Measurements from ENCODE around the gene PTPN14.

The PTPN14 gene

DNA sequence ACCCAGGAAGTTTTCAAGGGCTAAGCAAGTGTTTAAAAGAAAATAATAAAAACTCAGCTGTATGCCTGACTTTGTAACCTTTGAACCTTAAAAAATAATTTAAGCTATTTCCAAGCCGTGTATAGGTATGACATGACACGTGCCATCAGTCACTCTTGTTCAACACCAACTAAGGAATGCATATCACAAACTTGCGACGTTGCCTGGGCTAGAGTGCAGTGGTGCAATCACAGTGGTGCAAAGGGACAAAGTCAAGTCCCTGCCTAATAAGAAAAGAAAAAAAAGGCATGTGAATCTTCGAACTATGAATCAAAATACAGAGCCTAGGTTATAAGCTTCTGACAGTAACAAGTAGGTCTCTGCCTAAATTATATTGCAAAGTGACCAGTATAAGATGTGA lies 191.3 kb downstream of the PTPN14 start:
- DNase-seq = no peak

DNA sequence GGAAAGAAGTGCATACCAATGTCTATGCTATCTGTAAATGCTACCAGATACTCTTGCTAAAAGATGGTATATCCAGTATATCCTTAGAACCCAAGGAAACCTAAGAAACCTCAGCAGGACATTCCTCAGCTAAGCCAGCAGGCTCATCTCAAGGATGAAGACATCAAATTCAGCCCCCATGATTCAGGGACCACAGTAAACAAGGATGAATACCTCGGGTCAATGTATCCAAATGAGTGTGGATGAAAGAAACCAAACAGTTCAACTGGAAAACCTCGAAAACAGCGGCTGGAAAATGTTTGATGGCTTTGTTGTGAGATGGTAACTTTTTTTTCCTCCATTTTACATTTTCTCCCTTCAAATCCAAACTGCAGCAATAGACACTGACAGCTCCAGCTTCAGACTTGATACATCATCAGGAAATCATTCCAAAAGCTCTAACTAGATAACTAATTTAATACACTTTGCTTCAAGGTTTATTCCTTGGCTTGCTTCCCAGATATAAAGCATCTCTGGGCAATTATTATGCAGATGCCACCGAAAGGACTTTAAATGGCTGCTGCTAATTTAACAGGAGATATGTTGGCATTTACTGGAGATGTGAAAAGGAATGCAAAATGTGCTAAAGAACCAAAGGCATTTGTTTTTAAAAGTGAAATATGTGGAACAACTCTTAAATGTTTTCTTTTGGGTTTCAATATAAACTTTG lies 196.8 kb downstream of the PTPN14 start:
- DNase-seq = no peak

DNA sequence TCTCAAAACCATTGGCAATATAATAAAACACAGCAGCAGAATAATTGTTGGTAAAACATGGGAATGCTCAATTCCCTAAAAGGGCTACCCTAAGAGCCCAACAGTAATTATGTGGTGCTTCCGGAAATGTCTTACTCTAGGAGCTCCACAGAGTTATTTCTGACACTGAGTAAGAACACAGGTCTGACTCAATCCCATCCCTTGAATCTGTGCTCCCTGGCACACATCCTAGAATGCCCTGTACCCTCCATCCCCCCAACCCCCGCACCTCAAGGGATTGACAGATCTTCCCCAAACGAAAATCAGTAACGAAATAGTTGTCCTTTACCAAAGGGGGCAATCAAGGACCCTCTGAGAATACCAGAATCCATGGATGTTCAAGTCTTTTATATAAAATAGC lies 198.6 kb downstream of the PTPN14 start:
- DNase-seq = no peak

DNA sequence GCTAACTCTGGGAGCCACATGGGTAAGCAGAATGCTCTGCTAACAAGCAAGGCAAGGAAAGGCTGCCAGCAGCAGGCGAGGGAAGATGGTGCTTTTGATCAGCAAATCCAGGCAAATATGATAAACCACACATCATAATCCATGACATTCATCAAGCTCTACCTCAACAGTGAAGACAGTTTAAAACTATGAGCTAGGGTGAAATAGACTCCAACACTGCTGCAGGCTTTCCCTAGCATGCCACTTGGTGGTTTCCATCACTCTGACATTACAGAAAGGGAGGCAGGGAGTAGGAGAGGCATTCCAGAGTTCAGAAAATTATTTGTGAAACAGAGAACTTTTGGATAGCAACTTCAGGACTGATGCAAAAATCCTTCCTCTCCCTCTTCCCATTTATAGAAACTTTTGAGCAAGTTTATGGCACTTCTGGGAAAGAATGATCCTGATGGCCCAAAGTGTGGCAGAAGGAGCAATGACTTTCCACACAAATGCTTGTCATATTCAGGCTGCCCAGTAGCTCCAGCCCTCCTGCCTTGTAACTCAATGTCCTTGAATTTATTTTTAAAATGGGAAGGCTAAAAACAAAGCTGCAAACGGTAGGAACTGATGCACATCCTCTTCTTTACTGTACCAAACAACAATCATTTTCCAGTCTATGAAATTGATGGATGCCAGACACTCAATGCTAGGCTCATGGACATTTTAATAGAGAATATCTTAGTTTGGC lies 199.7 kb downstream of the PTPN14 start:
- no peak for DNase-seq

DNA sequence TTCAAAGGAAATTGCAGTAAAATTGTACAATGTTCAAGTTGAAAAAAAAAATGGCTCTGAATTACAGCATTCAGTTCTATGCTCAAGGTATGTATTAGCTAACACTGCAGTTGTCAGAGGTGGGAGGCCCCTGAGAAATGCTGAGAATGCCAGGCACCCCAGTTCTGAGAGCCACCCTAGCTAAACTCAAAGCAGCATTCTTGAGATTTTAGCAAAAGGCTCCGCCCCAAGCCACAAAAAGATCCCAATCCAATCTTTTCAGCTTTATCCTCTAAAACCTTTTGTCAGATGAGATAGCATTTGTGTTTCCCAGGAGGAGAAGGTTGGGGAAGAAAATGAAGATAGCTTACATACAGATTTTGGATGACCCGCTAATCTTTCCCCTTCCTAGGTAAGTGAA lies 201.6 kb downstream of the PTPN14 start:
- no peak for DNase-seq

DNA sequence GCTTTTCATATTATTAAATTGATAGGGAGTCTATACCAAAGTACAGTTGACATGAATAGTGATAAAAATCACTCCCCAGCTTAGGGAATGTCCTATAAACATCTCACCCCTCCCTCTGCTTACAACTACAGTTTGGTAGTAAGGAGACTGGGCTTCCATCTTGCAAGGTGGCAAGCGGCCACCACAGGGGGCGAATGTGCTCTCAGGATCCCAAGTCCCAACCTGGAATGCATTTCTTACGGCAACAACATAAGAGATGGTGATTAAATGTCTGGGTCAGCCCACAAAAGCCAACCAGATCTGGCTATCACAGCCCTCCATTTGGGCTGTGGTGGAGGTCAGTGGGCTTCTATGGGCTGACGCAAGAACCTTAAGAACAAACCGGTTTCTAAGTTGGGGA lies 202.4 kb downstream of the PTPN14 start:
- DNase-seq = no peak

DNA sequence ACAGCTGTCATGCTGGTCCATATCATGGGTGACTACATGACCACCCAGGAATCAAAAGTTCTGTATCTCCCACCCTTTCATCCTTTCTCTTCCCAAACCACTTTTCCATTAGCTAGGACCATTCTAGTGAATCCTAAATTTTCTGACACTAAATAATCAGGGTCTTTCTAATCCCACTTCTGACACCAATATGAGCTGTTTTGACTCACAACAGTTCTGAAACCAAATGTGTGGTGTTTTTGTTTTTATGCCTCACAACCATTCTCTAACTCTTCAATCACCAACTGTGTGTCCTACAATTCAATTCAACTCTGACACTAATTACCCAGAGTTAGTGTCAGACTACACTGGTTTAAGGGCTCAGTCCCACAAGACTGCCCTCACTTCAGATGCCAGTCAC lies 206.5 kb downstream of the PTPN14 start:
- DNase-seq = no peak

DNA sequence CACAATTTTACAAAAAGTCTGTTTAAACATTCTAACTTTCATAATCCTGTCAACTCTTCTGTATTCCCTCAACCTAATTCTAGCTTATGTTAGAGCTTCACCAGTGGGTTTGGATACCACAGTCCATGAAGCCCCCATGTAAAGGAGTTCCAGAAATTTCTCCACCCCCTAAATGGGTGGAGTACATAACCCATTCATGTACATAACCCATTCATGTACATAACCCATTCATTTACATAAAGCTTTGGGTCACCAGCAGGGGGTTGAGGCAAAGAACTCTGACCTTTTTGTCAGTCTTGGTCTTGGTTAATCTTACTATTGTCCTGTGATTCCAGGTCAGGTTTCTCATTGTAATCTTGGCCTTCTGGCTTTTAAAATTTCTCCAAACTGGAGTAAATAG lies 208.9 kb downstream of the PTPN14 start:
- no peak for DNase-seq

DNA sequence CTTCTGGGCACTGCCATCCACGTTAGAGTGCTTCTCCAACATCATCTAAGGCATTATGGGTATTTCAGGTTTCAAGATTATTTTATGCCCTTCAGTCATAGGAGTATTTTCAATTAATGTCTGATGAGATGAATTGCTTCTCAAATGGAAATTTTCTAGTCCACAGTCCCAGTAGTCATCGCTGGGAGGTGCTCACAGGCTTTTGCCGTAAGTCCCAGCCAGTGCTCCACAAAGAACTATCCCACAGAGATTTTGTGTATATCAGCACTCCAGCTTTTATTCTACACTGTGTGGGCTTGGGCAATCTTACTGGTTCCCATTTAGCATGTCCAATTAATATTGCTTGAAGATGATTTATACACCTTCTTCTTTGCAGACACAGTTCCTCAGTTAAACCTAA lies 209.5 kb downstream of the PTPN14 start:
- no peak for DNase-seq

DNA sequence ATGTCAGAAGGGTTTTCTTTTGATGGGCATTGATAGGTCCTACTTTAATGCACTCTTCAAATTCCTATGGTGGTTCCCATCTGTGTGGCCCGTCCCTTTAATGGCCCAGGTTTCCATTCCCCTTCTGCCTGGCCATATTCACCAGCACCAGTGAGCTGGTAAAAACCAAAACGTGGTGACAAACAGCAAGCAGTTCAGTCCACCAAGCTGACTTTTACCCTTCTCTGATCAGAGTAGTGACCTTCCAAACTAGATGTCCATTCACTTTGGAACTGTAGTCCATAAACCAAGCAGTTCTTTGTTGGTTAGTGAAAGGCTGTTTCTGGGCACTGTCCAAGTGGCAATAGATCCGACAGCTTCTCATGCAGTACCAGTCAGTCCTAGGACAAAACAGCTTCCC lies 209.9 kb downstream of the PTPN14 start:
- no peak for DNase-seq

DNA sequence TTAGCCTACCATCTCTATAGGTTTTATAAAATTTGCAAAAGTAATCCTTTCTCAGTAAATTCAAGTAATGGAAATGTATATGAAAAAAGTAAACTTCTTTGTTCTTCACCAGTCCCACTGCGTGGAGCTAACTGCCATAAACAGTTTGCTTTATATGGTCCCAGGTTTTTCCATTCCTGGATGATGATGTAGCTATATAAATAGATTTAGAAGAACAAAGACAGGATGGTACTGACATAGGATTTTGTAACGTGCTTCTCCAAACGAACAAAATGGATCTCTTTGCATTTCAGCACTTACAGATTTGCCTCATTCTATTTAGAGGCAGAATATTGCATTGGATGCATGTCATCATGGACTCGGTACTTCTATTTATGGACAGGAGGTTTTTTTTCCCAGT lies 213.2 kb downstream of the PTPN14 start:
- no peak for DNase-seq

DNA sequence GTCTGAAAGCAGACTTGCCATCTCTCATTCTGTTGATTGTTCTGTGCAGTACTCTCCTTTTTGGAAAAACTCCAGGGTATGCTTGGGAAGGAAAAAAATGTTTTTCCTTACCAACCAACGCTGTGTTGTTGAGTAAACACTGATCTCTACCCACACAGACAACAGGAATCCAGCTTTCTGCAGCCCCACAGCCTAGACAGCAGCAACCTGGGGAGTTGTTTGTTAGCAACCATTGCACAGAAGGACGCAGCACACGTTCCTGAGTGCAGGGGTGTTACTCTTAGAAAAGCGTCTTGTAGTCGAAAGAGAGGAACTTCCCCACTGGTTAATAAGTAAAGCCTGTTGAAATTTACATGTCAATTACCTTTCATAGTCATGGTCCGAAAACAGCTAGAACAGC lies 213.9 kb downstream of the PTPN14 start:
- DNase-seq = no peak

DNA sequence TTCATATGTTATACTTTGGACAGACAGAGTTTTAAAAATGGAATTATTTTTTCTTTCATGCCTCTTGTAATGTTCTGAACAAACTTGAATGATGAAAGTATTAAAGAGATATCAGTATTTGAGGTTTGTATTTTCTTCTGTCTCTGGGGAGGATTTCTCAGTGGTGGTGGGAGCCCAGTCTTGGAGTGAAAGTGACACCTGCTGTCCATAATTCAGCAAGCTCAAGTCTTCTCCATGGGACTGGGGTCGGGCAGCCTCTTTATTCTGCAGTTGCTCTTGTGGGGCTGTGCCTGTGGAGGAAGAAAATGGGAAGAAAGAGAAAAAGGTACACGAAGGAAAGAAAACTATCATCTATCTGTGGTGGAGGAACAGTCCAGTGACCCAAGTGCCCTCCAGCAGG lies 214.4 kb downstream of the PTPN14 start:
- no peak for DNase-seq

DNA sequence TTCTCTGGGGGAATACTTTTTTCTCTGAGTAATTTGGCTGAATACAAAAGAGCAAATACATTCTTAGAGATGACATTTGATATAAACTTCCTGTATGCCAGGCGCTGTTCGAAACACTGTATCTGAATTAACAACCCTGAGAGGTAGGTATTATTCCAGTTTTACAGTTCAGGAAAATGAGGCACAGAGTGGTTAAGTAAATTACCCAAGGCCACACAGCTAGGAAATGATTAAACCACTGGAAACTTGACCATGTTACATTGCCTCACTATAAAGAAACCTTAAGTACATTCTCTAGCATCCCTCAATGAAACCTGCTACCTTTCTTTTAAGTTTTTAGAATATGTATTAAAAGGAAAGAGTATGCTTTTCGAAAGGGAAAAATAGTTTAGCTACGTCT lies 215.8 kb downstream of the PTPN14 start:
- no peak for DNase-seq

DNA sequence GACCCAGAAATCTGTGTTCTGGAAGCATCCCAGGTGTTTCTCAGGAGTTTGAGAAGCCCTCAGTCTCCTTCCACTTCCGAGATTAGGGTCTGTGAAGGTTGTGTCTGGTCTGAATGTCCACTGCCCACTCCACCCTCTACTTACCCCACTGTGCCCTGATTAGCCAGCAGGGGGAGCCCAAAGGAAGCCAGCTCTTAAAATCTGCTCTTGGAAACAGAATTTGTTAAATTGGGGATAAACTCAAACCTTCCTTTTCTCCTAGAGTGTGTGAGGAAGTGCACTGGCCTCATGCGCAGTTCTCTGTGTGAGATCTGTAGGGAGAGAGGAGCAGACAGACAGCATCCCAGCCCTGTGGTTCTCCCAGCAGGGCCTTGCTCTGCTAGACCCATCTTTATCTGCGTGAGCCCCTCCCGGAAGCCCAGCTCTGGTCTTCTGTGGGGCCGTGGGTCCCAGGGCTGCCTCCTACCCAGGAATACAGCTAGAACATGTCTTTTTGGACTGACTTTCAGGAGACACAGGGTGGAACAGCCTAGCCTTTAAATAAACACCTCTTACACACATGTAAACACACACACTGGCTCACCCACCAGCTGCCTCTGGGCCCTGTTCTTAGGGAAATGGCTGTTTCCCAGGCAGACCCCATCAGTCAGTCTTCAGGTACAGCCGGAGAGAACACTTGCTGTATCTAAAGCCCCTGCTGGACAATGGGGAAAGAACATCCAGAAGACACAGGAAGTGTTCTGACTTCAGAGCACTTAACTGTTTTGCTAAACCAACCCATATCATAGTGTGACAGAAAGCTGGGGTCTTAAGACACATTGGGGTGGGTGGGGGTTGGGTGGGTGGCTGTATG lies 218.2 kb downstream of the PTPN14 start:
- DNase-seq = no peak

DNA sequence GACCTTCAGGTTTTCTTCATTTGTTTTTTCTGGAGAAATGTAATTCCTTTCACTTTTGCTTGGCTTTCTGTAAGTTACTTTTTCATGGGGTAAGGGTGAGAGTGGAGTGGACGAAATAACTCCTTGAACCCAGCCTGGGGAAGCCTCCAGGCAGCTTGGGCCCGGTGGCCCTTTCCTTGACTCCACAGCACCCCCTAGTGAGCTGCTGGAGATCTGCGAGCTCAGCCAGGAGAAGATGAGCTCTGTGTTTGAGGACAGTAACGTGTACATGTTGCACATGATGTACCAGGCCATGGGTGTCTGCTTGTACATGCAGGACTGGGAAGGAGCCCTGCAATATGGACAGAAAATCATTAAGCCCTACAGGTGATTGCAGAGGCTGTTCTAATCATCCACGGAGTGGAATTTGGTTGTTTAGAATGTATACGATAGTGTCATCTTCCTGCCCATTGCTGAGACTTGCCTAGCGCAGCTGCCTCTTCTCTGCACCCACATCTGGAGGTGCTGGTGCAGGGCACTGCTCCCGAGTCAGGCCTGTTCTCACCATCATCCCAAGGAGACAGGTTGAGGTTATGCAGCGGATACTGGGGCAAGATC lies 219.5 kb downstream of the PTPN14 start:
- no peak for DNase-seq

DNA sequence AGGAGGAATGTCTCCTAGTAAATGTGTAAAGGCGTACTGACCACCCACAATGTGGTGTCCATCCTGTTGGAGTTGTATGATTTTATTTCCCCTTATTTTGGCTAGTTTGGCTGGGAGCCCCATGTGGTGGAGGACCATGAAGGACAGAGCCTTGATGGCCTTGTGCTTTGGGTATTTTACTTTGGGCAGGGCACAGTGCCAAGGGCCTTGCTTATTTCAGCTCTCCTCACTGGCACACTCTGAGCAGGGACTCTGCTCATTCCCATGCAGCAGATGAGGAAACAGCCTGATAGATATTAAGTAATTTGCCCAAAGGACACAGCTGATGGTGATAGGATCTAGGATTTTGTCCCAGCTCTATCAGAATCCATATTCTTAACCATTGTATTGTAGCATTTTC lies 220.2 kb downstream of the PTPN14 start:
- DNase-seq = no peak

DNA sequence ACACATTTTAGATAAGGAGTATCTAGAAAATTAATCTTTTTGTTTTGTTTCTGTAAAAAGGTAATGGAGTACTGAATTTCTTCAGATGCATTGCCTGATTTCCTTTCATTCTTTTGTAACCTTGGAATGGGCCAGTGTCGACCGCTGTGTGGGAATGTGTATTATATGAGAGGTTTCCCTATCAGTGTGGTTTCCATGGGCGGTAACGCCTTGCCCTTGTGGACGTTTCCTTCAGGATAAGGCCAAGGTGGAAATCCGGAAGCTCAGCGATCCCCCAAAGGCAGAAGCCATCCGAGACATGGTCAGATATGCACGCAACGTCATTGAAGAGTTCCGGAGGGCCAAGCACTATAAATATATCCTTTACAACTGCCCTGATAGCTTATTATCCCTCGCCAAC lies 220.7 kb downstream of the PTPN14 start:
- no peak for DNase-seq

DNA sequence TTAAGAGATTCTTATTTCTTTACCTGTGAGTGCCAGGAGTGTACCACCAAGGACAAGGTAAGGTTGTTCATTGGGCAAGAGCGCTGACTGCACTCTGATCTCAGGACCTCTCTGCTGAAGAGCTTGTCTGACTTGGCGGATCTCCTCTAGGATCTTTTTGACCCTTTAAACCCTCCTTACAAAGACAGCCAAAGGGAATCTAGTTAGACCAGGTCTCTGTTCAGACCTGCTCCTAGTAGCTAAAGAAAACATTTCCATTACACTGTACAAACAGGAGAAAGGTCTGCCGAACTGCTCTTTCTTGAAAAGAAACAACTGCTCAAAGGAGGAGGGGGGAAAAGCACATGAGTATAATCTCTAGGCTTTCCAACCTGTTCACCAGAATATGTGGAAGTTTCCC lies 221.2 kb downstream of the PTPN14 start:
- DNase-seq = no peak

DNA sequence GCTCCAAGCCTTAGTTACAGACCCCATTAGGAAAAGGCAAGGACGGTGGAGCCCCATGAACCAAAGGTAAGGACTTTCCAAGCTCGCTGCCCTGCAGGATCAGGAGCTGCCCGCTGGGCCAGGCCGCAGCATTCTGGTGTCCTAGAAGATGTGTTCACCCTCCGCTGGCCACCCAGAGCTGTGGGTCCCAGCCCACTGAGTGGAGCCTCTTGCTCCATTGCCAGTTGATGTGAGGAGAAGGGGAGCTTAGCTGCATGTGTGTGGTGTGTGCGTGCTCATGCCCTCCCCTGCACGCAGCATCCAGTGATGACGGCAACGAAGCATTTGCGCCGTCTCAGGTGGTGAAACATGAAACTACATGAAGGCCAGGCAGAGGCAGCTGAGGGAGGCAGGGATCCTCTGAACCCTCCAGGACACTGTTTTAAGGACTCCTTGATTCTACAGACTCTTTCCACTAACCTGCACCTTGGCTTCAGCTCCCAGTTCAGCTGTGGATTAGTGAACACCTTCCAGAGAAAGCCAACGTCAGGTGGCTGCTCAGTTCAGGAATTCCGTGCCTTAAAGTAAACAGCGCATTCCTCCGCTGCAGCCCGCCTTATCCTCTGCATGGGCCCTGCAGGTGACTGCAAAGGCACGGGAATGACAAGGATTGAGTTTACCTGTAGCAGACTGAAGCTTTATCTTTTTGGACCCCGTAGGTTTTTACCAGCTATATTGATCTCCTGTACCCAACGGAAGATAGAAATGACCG lies 221.8 kb downstream of the PTPN14 start:
- no peak for DNase-seq

DNA sequence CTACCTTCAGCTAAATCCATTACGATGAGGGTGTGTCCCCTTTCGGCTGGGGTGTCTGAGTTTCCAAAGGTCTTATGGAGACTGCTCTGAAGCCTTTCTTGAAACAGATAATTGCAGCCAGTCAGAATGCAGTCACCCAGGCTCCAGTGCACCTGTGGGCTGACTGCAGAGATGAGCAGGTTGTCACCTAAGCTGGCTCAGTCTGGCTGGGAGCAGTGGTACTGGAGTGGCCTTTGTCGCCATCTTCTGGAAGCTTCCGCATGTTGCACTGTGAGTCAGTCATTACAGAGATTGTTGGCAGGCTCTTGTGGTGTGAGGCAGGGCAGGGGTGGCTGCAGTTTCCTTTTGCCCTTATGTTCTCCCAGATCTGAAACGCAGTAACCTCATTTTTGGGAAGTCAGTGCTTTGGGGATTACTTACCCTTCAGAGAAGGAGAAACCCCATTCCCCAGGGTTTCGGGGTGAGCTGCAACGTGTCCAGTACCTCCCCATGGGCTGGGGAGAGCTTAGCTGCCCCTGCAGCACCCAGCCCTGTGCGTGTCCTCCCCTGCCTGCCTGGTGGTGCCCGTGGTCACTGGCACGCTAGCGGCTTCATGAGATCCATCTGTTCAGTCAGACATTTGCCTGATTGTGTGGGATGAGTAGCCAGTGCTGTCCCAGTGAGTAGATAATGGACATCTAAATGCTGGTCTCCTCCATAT lies 222.5 kb downstream of the PTPN14 start:
- peak; percentile 33 for DNase-seq

DNA sequence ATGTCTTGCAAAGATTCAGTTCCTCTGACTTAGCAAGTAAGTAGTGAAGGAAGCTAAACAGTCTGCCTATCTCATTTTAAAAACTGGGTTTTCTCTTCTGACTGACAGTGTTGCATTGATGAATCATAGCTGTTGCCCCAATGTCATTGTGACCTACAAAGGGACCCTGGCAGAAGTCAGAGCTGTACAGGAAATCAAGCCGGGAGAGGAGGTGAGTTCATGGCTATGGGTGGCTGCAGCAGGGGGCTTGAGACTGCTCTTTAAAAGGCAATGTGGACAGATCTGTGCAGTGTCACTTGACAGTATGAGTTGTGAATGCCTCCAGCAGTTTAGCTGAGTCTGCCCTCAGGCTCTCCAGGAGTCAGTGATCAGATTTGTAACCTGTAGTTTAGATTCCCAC lies 223.9 kb downstream of the PTPN14 start:
- DNase-seq = no peak

Data from DMS79 (cell line).